ENCODE measurements around the gene DDX24. TPM values are rescaled to one million over a fixed set of nuclear protein-coding genes. Genes with fewer than 3 reads are reported as not detected.

The DDX24 gene
- total RNA-seq, 1 experiment from 2014 or later: 174 TPM

- Mint-ChIP-seq H3K27me3 (ENCODE audit: low read depth) (no peaks in the 10 kb centered on the region), H3K36me3 (no peaks in the 10 kb centered on the region), H3K27ac (no peak overlapping the region), H3K4me3 (peak overlapping the region; percentile 65), H3K9me3 (no peaks in the 10 kb centered on the region), H3K4me1 (peaks cover 8% of the 10 kb centered on the region)
- no peak for ATAC-seq
- ChIA-PET POLR2A (interaction anchor here (0.6 kb wide), 1 partner anchor 1228 kb away, joined by 4 read pairs; no protein-coding TSS in a partner anchor), CTCF (interaction anchor here (1.0 to 5.0 kb wide), 7 partner anchors 8 to 153 kb away, joined by 3 to 37 read pairs (median 3); no protein-coding TSS in a partner anchor)
- no peak for DNase-seq (ENCODE audit: low spot score)
- no peak for TF ChIP-seq ZNF138 (CRISPR knock-in tag; conservative IDR thresholded peaks at IDR 0.05)
- TF ChIP-seq NR1H2 (CRISPR knock-in tag; IDR thresholded peaks at IDR 0.05): no peak
- no peak for TF ChIP-seq ESRRA (CRISPR knock-in tag; IDR thresholded peaks at IDR 0.05; ENCODE audit: borderline replicate concordance)
- no peak for TF ChIP-seq ATF3 (CRISPR knock-in tag; conservative IDR thresholded peaks at IDR 0.05)
- TF ChIP-seq MYBL2 (CRISPR knock-in tag; IDR thresholded peaks at IDR 0.05): no peak
- no peak for TF ChIP-seq PRRX2 (CRISPR knock-in tag; IDR thresholded peaks at IDR 0.05)
- no peak for TF ChIP-seq FOXP1 (CRISPR knock-in tag; IDR thresholded peaks at IDR 0.05; ENCODE audit: borderline replicate concordance)
- TF ChIP-seq SP1 (CRISPR knock-in tag; conservative IDR thresholded peaks at IDR 0.05): no peak
- TF ChIP-seq HMGA2 (CRISPR knock-in tag; IDR thresholded peaks at IDR 0.05): no peak
- TF ChIP-seq ERG (CRISPR knock-in tag; IDR thresholded peaks at IDR 0.05): no peak
- TF ChIP-seq NR2C2 (CRISPR knock-in tag; IDR thresholded peaks at IDR 0.05): no peak
- TF ChIP-seq MAX (CRISPR knock-in tag; IDR thresholded peaks at IDR 0.05): no peak
- TF ChIP-seq TCF7 (CRISPR knock-in tag; IDR thresholded peaks at IDR 0.05; ENCODE audit: low read depth): no peak
Measured at GRCh38 chr14:94027566-94028449, 53.2 kb downstream of the DDX24 start.

- ChIA-PET CTCF (interaction anchor here (1.0 to 5.0 kb wide), 6 partner anchors 9 to 109 kb away, joined by 3 to 37 read pairs (median 6); no protein-coding TSS in a partner anchor), POLR2A (no interaction called here)
- Mint-ChIP-seq H3K27me3 (ENCODE audit: low read depth) (no peaks in the 10 kb centered on the region), H3K9me3 (no peaks in the 10 kb centered on the region), H3K4me1 (peaks cover 17% of the 10 kb centered on the region), H3K36me3 (no peaks in the 10 kb centered on the region), H3K27ac (no peak overlapping the region), H3K4me3 (peak overlapping the region; percentile 65)
- TF ChIP-seq ZNF138 (CRISPR knock-in tag; conservative IDR thresholded peaks at IDR 0.05) (0 out of 2 replicates have a peak, but pooled peaks have one; percentile 54), TCF7 (CRISPR knock-in tag; IDR thresholded peaks at IDR 0.05; ENCODE audit: low read depth) (no peak)
- ATAC-seq: no peak
- DNase-seq (ENCODE audit: low spot score): no peak
Measured at GRCh38 chr14:94026889-94027469, 54.0 kb downstream of the DDX24 start.

GRCh38 chr14:94026173-94026888 lies 54.7 kb downstream of the DDX24 start, which contains the start of gene OTUB2:
TSS of gene OTUB2 (plus strand) at chr14:94026340. CDS start at chr14:94026538, 198 bp downstream.
- no peaks in the 10 kb centered on the region for H3K36me3 Mint-ChIP-seq
- H3K9me3 Mint-ChIP-seq: no peaks in the 10 kb centered on the region
- peak within 1 kb of the TSS; percentile 65 for H3K4me3 Mint-ChIP-seq
- CTCF ChIA-PET: interaction anchor here (0.9 to 5.0 kb wide), 10 partner anchors 10 to 460 kb away, joined by 3 to 37 read pairs (median 5); no protein-coding TSS in a partner anchor
- ATAC-seq: peak; percentile 99
- DNase-seq (ENCODE audit: low spot score): peak; percentile 98
- peaks cover 20% of the 10 kb centered on the region for H3K4me1 Mint-ChIP-seq
- no peak within 1 kb of the TSS for H3K27ac Mint-ChIP-seq
- POLR2A ChIA-PET: no interaction called here
- no peaks in the 10 kb centered on the region for H3K27me3 Mint-ChIP-seq (ENCODE audit: low read depth)
- TF ChIP-seq ERG (CRISPR knock-in tag; IDR thresholded peaks at IDR 0.05): no peak
- TF ChIP-seq ATF3 (CRISPR knock-in tag; conservative IDR thresholded peaks at IDR 0.05): no peak
- peak; percentile 90 for TF ChIP-seq SP1 (CRISPR knock-in tag; conservative IDR thresholded peaks at IDR 0.05)
- TF ChIP-seq ZNF423 (CRISPR knock-in tag; IDR thresholded peaks at IDR 0.05): no peak
- TF ChIP-seq MYBL2 (CRISPR knock-in tag; IDR thresholded peaks at IDR 0.05): no peak
- peak; percentile 95 for TF ChIP-seq NFYB (CRISPR knock-in tag; conservative IDR thresholded peaks at IDR 0.05; ENCODE audit: low read depth)
- TF ChIP-seq SMAD4 (CRISPR knock-in tag; IDR thresholded peaks at IDR 0.05): no peak
- peak; percentile 46; the same call in 1 of the 2 replicates for TF ChIP-seq USF1 (CRISPR knock-in tag; IDR thresholded peaks at IDR 0.05)
- TF ChIP-seq, protein P1, sequence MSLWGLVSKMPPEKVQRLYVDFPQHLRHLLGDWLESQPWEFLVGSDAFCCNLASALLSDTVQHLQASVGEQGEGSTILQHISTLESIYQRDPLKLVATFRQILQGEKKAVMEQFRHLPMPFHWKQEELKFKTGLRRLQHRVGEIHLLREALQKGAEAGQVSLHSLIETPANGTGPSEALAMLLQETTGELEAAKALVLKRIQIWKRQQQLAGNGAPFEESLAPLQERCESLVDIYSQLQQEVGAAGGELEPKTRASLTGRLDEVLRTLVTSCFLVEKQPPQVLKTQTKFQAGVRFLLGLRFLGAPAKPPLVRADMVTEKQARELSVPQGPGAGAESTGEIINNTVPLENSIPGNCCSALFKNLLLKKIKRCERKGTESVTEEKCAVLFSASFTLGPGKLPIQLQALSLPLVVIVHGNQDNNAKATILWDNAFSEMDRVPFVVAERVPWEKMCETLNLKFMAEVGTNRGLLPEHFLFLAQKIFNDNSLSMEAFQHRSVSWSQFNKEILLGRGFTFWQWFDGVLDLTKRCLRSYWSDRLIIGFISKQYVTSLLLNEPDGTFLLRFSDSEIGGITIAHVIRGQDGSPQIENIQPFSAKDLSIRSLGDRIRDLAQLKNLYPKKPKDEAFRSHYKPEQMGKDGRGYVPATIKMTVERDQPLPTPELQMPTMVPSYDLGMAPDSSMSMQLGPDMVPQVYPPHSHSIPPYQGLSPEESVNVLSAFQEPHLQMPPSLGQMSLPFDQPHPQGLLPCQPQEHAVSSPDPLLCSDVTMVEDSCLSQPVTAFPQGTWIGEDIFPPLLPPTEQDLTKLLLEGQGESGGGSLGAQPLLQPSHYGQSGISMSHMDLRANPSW (CRISPR knock-in tag; conservative IDR thresholded peaks at IDR 0.05; ENCODE audit: low read depth): no peak
- no peak for TF ChIP-seq PRRX2 (CRISPR knock-in tag; IDR thresholded peaks at IDR 0.05)
- TF ChIP-seq ETV6 (CRISPR knock-in tag; IDR thresholded peaks at IDR 0.05): no peak
- TF ChIP-seq ZNF121 (CRISPR knock-in tag; IDR thresholded peaks at IDR 0.05): no peak

All from WTC11 (cell line).